GM21723 (cell line): ENCODE data around the gene ATP1A1.

ENCODE experiments used
- ATAC-seq: cut with Tn5 transposase; IDR thresholded peaks from one replicate; pipeline ENCODE4 v1.9.1; 2021; ENCODE audit warnings: mild to moderate bottlenecking, moderate library complexity; ENCODE audit not compliant: unreplicated experiment

ATP1A1 gene

GRCh38 chr1:116343019-116343418 lies 30.0 kb upstream of the ATP1A1 start:
- ATAC-seq: no peak

- no peak for ATAC-seq
Measured at GRCh38 chr1:116345011-116345410, 28.0 kb upstream of the ATP1A1 start.

- no peak for ATAC-seq
Measured at GRCh38 chr1:116345843-116346242, 27.2 kb upstream of the ATP1A1 start.

GRCh38 chr1:116346943-116347673 lies 25.9 kb upstream of the ATP1A1 start:
- no peak for ATAC-seq

- ATAC-seq: no peak
Measured at GRCh38 chr1:116347696-116348095, 25.3 kb upstream of the ATP1A1 start.

- ATAC-seq: no peak
Measured at GRCh38 chr1:116350097-116350645, 22.9 kb upstream of the ATP1A1 start.

GRCh38 chr1:116351914-116352313 lies 21.1 kb upstream of the ATP1A1 start:
- ATAC-seq: no peak

GRCh38 chr1:116352349-116352813 lies 20.7 kb upstream of the ATP1A1 start:
- no peak for ATAC-seq

- no peak for ATAC-seq
Measured at GRCh38 chr1:116353155-116353554, 19.9 kb upstream of the ATP1A1 start.

- ATAC-seq: no peak
Measured at GRCh38 chr1:116356067-116356466, 17.0 kb upstream of the ATP1A1 start.

DNA sequence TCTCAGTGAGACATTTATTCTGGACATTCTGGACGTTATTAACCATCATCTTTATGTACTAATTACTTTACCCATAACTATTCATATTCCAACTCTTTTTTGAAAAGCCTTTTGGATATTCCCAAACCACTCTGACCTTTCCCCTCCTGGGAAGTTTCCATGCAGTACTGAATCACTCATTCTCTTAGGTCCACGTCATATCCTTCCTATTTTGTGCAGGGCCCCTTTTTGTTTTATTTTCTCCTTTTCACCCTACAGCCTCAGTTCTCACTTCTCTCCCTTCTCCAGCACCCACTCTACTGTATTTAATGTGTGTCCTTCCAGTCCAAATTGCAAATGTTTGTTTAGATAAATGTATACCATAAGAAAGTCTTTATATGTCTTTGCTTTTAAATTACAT lies 16.4 kb upstream of the ATP1A1 start:
- ATAC-seq: no peak

GRCh38 chr1:116357487-116357886 lies 15.6 kb upstream of the ATP1A1 start:
- no peak for ATAC-seq

GRCh38 chr1:116359060-116359830 lies 13.8 kb upstream of the ATP1A1 start:
- ATAC-seq: no peak

- ATAC-seq: no peak
Measured at GRCh38 chr1:116359871-116360270, 13.2 kb upstream of the ATP1A1 start.

DNA sequence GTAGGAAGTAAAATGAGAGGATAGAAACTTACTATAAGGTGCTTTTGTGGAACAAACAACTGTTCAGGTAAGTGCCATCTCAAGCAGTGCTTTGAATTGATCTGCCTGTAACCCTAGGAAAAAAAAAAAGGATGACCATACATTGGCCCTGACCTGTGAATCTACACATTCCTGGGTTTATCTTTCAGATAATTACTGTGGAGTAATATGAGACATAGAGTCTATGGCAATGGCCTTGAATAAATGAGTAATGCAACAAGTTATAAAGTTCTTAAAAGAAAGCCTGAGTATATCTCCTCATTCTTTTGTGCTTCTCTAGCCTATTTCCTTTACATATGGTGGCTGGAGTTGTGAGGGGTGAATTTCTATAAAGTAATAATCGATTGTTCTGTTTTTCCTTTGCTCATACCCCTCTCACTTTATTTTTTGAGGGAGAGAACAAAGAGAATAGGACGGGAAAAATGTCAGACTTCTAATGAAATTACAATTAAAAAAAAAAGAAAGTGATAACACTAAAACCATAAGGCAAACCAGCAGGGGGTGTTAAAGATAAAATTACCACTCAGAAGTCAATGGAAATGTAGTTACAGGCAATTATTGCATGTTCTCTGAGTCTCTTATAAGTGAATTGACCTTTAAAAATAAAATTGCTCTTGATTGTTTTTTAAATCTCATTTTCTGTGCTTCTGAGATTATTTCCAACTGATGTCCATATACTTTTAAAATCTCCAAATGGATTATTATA lies 12.4 kb upstream of the ATP1A1 start:
- ATAC-seq: no peak

DNA sequence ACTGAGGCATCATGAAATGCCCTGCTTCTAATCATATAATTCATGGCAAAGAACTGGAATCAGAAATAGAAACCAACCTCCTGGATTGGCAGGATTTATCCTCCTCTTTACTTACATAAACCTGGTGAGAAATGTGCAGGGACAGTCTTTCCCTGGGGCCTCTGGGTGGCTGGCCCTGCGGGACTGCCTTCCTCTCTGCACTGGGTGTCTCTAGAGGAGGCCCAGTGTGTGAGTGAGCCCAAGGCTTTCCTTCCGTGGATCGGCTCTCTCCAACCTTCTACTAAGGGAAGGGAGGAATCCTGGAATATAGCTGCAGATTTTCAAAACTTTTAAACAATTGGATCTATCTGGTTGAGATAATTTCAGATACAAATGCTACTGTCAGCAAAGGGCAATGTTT lies 11.4 kb upstream of the ATP1A1 start:
- no peak for ATAC-seq

GRCh38 chr1:116362050-116362449 lies 11.0 kb upstream of the ATP1A1 start:
- ATAC-seq: no peak

GRCh38 chr1:116365353-116365780 lies 7.7 kb upstream of the ATP1A1 start:
- no peak for ATAC-seq

GRCh38 chr1:116365857-116366256 lies 7.2 kb upstream of the ATP1A1 start:
- ATAC-seq: no peak

GRCh38 chr1:116367256-116367945 lies 5.6 kb upstream of the ATP1A1 start:
- no peak for ATAC-seq

- no peak for ATAC-seq
Measured at GRCh38 chr1:116368241-116368640, 4.8 kb upstream of the ATP1A1 start.
